ENCODE measurements around the gene HIF1A. TPM values are rescaled to one million over a fixed set of nuclear protein-coding genes. Genes with fewer than 3 reads are reported as not detected.

The HIF1A gene
- total and polyA plus RNA-seq, 10 of the 15 experiments (the other 5 are each of a cell fraction or from before 2014, with no cell fraction given) = 18.3 to 97.0 (median 75.3) TPM

DNA sequence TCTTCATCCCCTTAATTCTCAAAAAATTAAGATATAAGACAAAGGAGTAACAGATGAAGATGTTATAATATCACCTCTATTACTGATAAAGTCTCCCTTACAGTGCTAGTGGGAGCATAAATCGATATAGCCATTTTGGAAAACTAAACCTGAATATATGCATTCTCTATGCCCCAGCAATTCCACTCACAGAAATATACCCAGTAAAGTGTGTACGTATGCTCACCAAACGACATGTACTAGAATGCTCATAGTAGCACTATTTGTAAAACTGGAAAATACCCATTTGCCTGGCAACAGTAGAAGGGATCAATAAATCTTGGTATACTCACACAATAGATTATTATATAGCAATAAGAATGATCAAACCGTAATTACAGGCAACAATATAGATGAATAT lies 44.0 kb upstream of the HIF1A start:
- BruUV-seq (replicated peaks) = no TSS peak
- Histone ChIP-seq H3K4me2 (ENCODE audit: control insufficient read depth, insufficient read depth) (no peak overlapping the region), H3K4me1 (ENCODE audit: control insufficient read depth, insufficient read depth, low read length) (no peaks in the 10 kb centered on the region), H3K4me3 (no peak overlapping the region), H2AFZ (ENCODE audit: control insufficient read depth, low read depth, low read length) (no peak overlapping the region), H3K79me2 (ENCODE audit: control insufficient read depth, insufficient read depth, low read length) (no peaks in the 10 kb centered on the region), H4K20me1 (ENCODE audit: control insufficient read depth, insufficient read depth) (no peaks in the 10 kb centered on the region), H3K9me3 (replicated peaks; ENCODE audit: control insufficient read depth, insufficient read depth, low read length) (no peaks in the 10 kb centered on the region), H3K27me3 (replicated peaks in 1 of 2; ENCODE audit: control insufficient read depth in 2 of 2, insufficient read depth in 2 of 2, low read length in 1 of 2) (no peaks in the 10 kb centered on the region), H3K27ac (ENCODE audit: control insufficient read depth, insufficient read depth) (no peak overlapping the region), H3K36me3 (ENCODE audit: control insufficient read depth in 2 of 2, insufficient read depth in 2 of 2, low read length in 1 of 2) (no peaks in the 10 kb centered on the region), H3K9ac (ENCODE audit: control insufficient read depth, insufficient read depth, low read length) (no peak overlapping the region)
- intact Hi-C loops (cut with micrococcal nuclease; ENCODE audit: unreplicated experiment) = no loop called here
- 98% methylated on average over 4 of the region's 4 CpGs for WGBS (ENCODE audit: insufficient coverage, insufficient replicate concordance, low lambda C conversion rate, missing lambda C conversion rate)
- in situ Hi-C loops (cut with MboI) = no loop called here
- RAD21 ChIA-PET (ENCODE audit: unreplicated experiment) = no interaction called here
- POLR2A ChIA-PET = no interaction called here
- no peak for DNase-seq (ENCODE audit: low read depth, low spot score)
- no peak for FAIRE-seq
- CTCF ChIA-PET = no interaction called here
- SMC1A ChIA-PET (ENCODE audit: uncharacterized antibody, unreplicated experiment) = no interaction called here
- no peak for ATAC-seq
- no peak for TF ChIP-seq FOXK2 (IDR thresholded peaks at IDR 0.05)
- TF ChIP-seq SREBF1 (IDR thresholded peaks at IDR 0.05; ENCODE audit: low read length) = no peak
- no peak for TF ChIP-seq JUND (IDR thresholded peaks at IDR 0.05; ENCODE audit: low read depth, low read length)
- TF ChIP-seq BMI1 (IDR thresholded peaks at IDR 0.05; ENCODE audit: borderline replicate concordance) = no peak
- TF ChIP-seq MYC (IDR thresholded peaks at IDR 0.05; ENCODE audit: insufficient read depth, insufficient read length, insufficient replicate concordance, low read length, severe bottlenecking) = no peak
- TF ChIP-seq, protein P1, sequence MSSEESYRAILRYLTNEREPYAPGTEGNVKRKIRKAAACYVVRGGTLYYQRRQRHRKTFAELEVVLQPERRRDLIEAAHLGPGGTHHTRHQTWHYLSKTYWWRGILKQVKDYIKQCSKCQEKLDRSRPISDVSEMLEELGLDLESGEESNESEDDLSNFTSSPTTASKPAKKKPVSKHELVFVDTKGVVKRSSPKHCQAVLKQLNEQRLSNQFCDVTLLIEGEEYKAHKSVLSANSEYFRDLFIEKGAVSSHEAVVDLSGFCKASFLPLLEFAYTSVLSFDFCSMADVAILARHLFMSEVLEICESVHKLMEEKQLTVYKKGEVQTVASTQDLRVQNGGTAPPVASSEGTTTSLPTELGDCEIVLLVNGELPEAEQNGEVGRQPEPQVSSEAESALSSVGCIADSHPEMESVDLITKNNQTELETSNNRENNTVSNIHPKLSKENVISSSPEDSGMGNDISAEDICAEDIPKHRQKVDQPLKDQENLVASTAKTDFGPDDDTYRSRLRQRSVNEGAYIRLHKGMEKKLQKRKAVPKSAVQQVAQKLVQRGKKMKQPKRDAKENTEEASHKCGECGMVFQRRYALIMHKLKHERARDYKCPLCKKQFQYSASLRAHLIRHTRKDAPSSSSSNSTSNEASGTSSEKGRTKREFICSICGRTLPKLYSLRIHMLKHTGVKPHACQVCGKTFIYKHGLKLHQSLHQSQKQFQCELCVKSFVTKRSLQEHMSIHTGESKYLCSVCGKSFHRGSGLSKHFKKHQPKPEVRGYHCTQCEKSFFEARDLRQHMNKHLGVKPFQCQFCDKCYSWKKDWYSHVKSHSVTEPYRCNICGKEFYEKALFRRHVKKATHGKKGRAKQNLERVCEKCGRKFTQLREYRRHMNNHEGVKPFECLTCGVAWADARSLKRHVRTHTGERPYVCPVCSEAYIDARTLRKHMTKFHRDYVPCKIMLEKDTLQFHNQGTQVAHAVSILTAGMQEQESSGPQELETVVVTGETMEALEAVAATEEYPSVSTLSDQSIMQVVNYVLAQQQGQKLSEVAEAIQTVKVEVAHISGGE (CRISPR knock-in tag; IDR thresholded peaks at IDR 0.05) = no peak
- no peak for TF ChIP-seq EP300 (IDR thresholded peaks at IDR 0.05; ENCODE audit: borderline replicate concordance in 1 of 2, control insufficient read depth in 1 of 2, low read depth in 2 of 2, low read length in 2 of 2)
- TF ChIP-seq ZNF384 (IDR thresholded peaks at IDR 0.05; ENCODE audit: borderline replicate concordance, low read depth, low read length) = no peak
- no peak for TF ChIP-seq TCF7 (IDR thresholded peaks at IDR 0.05; ENCODE audit: borderline replicate concordance)
- TF ChIP-seq, protein P2, sequence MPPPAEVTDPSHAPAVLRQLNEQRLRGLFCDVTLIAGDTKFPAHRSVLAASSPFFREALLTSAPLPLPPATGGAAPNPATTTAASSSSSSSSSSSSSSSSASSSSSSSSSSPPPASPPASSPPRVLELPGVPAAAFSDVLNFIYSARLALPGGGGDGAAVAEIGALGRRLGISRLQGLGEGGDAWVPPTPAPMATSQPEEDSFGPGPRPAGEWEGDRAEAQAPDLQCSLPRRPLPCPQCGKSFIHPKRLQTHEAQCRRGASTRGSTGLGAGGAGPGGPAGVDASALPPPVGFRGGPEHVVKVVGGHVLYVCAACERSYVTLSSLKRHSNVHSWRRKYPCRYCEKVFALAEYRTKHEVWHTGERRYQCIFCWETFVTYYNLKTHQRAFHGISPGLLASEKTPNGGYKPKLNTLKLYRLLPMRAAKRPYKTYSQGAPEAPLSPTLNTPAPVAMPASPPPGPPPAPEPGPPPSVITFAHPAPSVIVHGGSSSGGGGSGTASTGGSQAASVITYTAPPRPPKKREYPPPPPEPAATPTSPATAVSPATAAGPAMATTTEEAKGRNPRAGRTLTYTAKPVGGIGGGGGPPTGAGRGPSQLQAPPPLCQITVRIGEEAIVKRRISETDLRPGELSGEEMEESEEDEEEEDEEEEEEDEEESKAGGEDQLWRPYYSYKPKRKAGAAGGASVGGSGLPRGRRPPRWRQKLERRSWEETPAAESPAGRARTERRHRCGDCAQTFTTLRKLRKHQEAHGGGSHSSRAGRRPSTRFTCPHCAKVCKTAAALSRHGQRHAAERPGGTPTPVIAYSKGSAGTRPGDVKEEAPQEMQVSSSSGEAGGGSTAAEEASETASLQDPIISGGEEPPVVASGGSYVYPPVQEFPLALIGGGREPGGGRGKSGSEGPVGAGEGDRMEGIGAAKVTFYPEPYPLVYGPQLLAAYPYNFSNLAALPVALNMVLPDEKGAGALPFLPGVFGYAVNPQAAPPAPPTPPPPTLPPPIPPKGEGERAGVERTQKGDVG (CRISPR knock-in tag; IDR thresholded peaks at IDR 0.05) = no peak
- TF ChIP-seq STAT1 (conservative IDR thresholded peaks at IDR 0.05) = no peak
- no peak for TF ChIP-seq FOXM1 (IDR thresholded peaks at IDR 0.05; ENCODE audit: low read depth, low read length)
- TF ChIP-seq, protein P3, sequence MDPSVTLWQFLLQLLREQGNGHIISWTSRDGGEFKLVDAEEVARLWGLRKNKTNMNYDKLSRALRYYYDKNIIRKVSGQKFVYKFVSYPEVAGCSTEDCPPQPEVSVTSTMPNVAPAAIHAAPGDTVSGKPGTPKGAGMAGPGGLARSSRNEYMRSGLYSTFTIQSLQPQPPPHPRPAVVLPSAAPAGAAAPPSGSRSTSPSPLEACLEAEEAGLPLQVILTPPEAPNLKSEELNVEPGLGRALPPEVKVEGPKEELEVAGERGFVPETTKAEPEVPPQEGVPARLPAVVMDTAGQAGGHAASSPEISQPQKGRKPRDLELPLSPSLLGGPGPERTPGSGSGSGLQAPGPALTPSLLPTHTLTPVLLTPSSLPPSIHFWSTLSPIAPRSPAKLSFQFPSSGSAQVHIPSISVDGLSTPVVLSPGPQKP (IDR thresholded peaks at IDR 0.05; ENCODE audit: low read depth, low read length) = no peak

Measured in GM12878 (cell line).